NCI-H2227 (cell line): ENCODE measurements around the gene CCDC186.

Source experiments
- DNase-seq: peaks from one replicate; lab custom pipeline; 2025; ENCODE audit not compliant: unreplicated experiment; lab: John Stamatoyannopoulos, UW

Gene CCDC186

GRCh38 chr10:114115661-114116445 lies 58.1 kb downstream of the CCDC186 start:
- no peak for DNase-seq

DNA sequence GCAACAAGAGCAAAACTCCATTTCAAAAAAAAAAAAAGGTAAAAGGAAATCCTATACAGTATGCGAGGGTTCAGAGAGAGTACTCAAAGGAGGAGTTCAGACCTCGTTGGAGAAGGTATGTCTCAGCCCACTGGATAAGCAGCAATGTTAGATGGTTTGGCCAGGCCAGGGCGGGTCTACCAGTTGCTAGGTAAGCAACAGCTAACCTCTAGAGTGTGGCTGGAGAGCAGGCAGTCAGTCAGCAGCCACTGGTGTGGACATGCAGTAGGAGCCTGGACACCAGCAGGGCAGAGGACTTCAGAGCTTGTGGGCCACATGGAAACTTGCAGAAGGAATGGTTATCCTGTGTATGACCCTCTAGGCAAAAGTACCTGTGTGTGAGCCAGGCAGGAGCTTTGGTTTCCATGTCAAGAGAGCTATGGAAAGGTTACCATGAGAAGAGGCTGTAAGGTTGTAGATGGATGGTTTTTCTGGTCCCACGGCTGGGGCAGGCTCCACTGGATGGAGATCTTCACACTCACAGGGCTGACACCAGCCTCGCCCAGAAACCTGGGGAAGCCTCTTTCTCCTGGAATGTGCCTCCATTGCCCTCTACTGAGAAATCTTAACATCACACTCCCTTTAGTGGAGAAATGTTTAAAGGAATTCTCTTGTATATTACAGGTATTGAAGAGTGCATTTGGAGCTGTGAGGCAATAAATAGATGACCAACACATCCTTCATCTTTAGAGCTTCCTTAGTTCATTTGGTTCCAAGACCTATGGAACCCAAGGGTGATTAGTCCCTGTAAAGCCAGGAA lies 63.6 kb downstream of the CCDC186 start:
- DNase-seq: no peak

DNA sequence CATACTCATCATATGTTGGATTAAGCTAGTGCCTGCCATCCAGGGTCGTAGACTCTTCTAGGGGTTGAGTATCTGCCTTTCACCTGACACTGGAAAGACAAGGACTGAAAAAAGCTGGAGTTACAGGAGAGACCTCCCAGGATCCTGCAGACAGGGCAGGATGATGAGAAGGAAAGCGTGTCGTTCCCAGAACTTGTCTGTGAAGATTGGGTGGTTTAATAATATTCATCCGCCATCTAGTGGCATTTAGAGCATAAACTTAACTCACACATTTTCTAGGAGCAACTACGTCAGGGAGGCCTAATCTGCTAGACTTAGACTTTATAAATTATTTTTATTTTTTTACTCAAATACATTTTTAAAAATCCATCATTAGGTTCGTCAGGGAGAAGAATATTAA lies 70.7 kb downstream of the CCDC186 start:
- peak; percentile 45 for DNase-seq

- DNase-seq: no peak
Observed at GRCh38 chr10:114102256-114102655, 71.7 kb downstream of the CCDC186 start.

GRCh38 chr10:114100848-114101741 lies 72.9 kb downstream of the CCDC186 start:
- DNase-seq: peak; percentile 50

GRCh38 chr10:114096864-114097263 lies 77.1 kb downstream of the CCDC186 start:
- DNase-seq: no peak

- no peak for DNase-seq
Observed at GRCh38 chr10:114095559-114096337, 78.3 kb downstream of the CCDC186 start.

DNA sequence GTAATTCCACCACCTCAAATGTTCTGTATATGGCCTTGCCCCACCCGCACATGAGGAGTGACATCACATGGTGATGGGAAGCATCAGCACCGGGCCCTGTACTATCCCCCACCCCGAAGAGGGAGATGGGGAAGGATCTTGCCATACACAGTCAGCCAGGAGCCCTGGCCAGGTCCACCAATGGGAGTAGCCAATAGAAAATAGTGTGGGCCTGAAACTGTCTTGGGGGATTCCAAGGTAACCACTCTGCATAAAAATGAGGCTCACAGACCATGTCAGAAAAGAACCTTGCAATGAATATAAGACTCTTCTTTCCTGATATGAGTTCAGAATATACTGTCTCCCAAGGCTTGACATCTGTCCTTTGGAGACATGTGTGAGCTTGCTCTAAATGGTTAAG lies 79.2 kb downstream of the CCDC186 start:
- DNase-seq: no peak

- no peak for DNase-seq
Observed at GRCh38 chr10:114087655-114088054, 86.3 kb downstream of the CCDC186 start.

- DNase-seq: no peak
Observed at GRCh38 chr10:114087255-114087654, 86.7 kb downstream of the CCDC186 start.

DNA sequence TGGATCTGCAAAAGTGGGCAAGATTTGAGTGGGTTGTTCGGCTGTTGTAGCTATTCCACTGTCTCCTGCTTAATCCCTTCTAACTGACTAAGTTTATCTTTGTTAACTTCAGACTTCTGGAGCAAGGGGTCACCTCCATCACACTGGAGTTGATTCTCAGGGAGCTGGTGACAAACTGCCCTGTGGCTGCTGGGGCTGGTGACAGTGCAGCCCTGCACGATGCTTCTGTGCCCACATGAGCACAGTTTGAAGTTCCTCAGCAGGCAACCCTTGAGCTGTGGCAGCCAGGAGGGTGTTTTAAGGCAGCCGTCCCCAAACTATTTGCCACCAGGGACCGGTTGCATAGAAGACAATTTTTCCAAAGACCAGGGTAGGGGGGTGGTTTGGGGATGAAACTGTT lies 89.8 kb downstream of the CCDC186 start:
- no peak for DNase-seq

GRCh38 chr10:114083040-114083439 lies 91.0 kb downstream of the CCDC186 start:
- no peak for DNase-seq

DNA sequence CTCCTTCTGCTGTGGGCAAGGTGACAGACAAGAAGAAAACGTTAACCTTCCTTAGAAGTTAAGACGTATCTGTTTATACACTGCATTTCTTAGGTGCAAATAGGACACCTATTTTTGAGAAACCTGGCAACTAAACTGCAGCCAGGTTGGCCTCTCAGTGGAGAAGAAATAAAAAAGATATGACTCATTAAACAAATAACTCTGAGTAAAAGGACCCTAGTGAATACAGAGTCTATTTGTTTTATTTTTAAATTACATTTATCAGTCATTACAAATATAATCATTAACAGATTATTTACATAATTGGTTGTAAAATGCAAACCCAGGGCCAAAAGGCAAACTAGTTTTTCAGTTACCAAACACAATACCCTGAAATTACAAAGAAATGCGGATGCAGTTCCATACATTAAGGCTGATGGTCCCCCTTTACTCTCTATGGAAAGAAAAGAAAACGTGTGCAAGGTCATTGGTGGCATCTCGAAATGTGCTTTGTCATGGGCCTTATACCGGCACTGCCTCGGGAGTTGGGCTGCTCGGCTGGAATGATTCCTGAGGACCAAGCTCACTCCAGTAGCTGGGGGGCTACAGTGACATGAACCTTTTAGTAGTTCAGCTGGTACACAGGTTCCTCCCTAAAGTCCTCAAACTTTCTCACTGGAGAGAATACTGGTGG lies 92.0 kb downstream of the CCDC186 start:
- no peak for DNase-seq

DNA sequence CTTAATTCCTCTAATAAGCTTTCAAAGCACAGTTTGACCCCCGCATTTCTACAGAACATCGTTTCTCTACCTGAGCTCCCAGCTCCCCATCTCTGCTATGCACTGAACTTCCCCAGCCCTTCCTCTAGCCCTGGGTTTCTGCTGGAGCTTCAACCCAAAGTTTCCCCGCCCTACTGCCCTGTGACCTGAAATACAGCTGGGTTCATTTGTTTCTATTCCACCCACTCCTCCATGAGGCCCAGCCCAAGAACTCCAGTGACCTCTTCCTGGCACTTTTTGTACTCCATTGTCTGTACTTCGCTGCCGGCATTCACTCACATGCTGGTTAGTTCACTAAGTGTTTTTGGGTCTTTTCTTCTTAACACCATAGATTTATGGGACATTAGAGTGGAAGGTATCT lies 94.6 kb downstream of the CCDC186 start:
- no peak for DNase-seq

GRCh38 chr10:114078346-114078745 lies 95.7 kb downstream of the CCDC186 start:
- DNase-seq: no peak

DNA sequence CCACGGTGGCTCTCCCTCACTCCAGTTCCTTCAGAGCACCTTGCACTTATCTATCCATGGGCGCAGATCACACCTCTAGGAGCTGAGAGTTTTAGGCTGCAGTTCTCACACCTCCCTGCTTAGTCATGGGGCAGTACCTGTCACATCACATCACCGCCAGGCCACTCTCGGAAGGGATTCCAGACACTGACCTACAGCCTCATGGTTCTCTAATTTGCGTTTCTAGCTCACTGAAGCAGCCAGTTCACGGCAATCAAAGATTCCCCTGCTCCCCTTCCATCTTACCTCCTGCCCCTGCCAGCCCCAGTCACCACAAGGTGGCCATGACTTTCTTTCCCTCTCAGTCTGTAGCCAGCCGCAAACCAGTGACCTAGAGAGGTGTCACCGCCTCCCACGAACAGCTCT lies 96.2 kb downstream of the CCDC186 start:
- no peak for DNase-seq

DNA sequence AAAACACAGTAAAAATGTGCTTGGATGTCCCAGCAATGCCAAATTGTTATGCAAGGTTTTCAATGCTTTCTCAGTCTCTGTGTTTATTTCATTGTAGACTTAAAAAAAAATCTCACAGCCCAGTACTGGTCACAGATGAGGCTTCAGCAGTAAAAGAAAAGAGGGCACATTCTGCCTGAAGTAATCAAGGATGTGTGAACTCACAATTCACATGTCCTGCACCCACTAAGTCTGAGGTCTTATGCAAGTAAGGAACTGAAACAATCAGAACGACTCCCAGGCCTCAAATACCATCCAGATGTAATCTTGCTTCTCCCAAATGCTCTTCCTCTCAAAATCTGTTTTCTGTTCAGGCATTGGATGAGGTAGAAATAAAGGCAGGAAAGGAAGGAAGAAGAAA lies 96.7 kb downstream of the CCDC186 start:
- DNase-seq: no peak

DNA sequence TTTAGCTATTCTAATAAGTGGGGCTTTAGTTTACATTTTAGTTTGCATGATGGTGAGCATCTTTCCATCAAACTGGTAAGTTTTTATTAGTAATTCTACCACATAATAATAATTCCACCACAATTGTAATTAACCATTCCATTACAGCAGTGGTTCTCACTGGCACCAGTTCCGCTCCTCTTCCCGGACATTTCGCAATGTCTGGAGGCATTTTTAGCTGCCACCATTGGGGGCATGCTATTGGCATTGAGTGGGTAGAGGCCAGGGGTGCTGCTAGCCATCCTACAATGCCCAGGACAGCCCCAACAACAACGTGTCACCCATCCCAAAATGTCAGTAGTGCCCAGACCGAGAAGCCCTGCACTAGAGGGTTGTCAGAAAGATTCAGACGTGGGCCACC lies 98.9 kb downstream of the CCDC186 start:
- no peak for DNase-seq

DNA sequence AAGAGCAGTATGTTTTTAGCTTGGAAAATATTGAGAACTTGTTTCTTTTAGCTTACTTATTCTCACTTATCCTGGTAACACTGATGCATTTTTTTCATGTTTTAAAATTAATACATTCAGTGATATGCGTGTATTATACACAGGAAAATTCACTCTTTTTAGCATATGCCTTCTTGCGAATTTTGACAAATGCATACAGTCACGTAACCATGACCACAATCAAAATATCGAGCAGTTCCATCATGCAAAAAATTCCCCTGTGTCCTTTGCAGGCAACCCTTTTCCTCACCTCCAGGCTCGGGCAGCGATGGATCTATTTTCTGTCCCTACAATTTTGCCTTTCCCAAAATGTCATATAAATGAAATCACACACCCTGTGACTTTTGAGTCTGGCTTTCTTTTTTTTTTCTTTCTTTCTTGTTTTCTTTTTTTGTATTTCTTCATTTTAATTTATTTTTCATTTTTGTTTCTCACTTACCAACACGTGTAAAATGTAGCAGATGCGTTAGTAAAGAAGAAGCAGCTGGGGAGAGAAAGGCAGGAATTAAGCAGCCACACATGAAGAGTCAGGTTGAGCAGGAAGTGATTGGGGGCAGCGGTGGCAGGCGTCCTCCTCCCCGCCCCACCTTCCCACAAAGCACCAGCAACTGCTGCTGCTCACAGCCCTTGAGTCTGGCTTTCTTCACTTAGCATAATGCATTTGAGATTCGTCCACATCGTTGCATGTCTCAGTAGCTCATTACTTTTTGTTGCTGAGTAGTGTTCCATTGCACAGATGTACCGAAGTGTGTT lies 100.4 kb downstream of the CCDC186 start:
- DNase-seq: no peak
